ENCODE data around the gene ARL5C.
"Not testable (repeated sequence)": the region's sequence is repeated elsewhere in the genome, so short reads cannot be mapped to it uniquely, and the experiment has no call there.

Gene ARL5C

DNA sequence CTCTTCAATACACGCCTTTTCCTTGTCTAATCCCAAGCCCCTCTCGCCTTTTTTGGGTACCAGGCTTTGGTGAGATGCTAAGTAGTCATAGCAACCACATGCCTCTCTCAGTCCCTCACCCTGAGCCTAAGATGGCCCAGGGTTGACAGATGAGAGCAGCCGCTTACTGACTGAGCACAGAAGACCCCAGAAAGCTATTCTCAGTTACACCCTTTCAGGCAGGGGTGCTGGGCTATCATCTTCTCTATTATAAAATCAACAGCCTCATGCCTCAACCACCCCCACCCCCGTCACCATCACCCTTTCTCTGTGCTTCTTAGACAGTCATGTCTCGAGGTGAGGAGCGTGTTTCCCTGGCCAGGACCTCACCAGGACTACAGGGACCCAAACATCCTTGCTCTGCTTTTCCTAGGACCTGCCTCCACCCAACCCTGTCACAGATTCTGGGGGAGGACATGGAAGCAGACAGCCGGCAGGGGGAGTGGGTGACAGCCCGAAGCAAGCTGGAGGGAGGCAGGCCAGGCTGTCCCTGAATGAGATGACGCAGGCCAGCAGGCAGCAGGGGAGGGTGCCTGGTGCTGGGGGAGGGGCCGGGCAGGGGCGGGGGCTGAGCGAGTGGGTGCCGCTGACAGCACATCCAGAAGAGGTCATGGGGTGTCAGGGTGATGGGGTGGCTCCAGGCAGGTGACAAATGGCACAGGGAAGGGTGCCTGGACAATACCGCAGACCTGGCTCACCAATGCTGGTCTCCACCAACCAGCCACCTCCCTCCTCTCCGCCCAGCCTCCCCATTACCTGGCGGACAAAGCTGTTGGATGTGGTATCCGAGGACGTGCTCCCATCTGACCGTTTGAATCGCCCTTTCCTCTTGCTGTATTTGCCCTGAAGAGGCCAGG lies 28.4 kb upstream of the ARL5C start:
- no peak for DNase-seq (ENCODE audit: low read depth in 2 of 2)

DNA sequence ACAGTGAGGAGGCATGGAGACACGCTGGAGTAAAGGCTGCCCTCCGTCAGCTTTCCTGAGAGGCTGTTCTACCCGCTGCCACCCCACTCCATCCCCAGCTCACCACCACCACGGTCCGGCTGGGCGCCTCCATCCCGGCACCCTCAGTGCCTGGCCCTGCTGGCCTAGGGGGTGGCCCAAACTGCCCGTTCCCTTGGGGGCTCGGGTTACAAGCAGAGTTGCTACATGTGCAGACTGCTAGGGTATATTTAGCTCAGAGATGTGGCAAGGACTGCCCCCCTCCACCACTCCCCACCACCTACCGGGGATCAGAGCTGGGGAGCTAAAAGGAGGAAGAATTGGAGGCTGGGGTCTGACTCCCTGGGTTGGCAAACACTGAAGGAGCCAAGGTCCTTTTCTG lies 27.4 kb upstream of the ARL5C start:
- DNase-seq (ENCODE audit: low read depth in 2 of 2): no peak

DNA sequence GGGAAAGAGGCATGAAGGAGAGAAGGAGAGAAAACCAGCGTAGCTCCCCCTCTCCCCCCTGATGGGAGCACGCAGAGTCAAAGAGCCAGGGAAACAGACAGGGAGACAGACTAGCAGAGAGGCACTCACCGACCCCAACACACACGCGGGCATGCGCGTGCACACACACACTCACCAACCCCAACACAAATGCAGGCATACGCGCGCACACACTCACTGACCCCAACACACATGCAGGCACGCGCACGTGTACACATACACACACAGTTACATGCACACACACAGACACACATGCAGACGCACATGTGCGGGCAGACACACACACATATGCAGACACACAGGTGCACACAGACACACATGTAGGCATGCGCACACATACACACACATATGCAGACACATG lies 26.9 kb upstream of the ARL5C start:
- DNase-seq (ENCODE audit: low read depth in 2 of 2): no peak

DNA sequence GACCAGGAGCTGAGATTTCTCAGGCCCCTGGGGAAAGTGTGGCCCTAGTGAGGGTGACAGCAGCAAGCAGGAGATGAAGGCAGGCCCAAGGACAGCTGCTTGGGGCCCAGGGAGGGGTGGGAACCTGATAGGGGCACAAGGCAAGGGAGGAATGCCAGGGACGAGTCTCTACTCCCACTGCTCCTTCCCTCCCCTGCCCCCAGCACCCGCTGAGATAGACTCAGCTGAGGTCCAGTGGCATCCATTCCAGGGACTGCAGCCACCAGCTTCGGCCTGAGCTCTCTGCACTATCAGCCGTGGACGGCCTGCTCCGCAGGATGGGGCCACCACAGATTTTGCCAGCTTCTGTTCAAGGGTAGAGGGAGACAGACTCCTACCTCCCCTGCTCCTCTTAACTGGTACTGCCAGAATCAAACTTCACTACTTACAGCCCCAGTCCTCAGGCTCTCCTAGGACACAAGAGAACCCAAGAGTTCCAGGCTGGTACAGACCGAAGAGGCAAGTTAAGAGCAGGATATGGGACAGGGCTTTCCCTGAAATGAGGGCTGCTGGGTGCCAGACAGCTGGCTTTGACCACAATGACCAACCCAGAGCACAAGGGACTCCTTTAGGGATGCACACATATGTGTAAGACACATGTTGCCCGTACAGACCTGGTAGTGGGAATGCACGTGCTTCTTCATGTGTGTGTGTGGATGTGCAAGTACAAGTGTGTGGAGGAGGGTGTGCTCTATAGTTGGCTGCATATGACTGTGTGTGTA lies 26.0 kb upstream of the ARL5C start:
- no peak for DNase-seq (ENCODE audit: low read depth in 2 of 2)

DNA sequence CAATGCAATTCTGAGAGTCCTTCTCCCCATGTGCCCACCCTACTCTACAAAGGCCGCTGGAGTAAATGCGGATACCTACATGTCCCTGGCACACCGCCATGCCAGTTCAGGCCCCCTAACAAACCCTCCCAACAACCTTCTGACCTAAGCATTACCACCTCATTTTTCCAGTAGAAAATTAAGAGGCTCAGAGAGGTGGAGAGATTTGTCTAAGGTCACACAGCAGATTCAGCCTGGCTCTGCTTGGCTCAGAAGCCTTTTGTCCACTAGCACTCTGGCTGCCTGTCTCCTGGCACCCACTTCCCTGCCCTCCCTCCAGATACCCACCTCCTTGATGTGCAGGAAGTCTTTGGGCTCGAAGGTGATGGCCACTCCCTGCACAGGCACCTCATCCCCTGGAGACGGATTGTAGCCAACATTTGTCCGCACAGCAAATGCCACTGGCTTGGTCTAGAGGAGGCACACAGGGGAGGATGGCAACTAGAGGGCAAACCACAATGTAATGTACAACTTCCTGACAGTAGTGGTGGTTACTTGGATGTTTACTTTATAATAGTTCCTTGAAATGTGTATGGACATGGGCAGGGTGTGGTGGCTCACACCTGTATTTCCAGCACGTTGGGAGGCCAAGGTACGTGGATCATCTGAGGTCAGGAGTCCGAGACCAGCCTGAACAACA lies 21.3 kb upstream of the ARL5C start:
- DNase-seq (ENCODE audit: low read depth in 2 of 2): no peak

DNA sequence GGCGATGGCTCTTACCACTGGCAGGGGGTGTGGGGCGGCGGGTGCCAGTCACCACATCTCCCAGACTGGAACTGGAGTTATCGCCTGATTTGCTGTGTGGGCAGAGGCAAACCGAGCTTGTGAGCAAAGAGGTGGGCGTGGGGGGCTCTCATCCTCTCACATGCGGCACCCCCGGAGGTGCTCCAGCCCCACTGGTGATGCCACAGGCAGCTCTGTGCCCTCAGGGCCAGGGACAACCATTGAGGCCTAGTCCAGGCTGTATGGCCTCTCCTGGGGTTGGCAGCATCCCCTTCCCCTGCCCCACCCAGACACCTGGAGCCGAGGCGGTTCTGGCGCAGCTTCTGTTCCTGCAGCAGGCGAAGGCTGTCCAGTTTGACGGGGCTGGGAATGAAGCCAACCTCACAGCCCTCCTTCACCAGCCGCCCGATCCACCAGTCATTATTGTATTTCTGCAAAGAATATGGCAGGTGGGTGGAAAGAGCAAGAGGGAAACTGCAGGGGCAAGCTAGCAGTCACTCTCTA lies 20.6 kb upstream of the ARL5C start:
- DNase-seq (ENCODE audit: low read depth in 2 of 2): no peak

DNA sequence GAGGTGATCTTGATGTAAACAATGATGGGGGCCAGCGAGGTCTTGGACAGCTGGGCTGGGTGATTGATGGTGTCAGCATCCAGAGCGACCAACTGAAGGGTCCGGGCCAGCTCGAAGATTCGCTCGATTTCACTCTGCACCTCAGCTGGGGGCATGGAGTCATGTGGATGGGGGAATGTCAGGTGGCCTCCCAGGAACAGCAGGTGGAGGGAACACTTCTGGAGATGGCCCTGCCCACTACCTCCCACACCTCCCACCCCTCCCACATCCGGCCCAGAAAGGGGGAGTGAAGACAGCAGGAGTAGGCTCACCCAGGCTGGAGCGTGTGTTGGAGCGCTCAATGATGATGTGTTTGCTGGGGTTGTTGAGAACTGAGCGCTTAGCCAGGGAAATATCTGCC lies 17.8 kb upstream of the ARL5C start:
- no peak for DNase-seq (ENCODE audit: low read depth in 2 of 2)

DNA sequence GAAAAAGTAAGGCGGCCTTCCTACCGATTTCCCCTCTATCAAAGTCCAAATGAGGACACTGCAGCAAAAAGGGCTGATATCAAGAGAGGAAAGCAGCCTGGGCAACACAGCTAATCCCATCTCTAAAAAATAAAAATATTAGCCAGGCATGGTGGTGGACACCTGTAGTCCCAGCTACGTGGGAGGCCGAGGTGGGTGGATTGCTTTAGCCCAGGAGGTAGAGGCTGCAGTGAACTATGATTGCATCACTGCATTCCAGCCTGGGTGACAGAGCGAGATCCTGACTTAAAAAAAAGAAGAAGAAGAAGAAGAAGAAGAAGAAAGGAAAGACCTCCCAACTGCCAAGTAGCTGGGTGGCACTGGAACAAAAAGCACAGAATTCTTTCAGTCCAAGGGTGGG lies 17.1 kb upstream of the ARL5C start:
- DNase-seq (ENCODE audit: low read depth in 2 of 2): no peak

DNA sequence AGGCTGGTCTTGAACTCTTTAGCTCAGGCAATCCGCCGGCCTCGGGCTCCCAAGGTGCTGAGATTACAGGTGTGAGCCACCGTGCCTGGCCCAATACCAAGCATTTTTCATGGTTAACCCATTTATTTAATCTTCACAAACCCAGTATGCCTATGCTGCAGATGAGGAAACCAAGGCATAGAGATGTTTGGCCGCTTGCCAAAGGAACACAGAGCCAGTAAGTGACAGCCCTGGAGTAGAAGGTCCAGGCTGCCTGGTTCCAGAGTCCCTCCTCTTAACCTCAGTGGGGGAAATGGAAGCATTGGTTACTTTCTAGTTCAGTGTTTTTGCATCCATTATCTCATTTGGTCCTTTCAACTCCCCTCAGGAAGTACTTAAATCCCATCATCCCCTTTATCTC lies 15.3 kb upstream of the ARL5C start:
- no peak for DNase-seq (ENCODE audit: low read depth in 2 of 2)

DNA sequence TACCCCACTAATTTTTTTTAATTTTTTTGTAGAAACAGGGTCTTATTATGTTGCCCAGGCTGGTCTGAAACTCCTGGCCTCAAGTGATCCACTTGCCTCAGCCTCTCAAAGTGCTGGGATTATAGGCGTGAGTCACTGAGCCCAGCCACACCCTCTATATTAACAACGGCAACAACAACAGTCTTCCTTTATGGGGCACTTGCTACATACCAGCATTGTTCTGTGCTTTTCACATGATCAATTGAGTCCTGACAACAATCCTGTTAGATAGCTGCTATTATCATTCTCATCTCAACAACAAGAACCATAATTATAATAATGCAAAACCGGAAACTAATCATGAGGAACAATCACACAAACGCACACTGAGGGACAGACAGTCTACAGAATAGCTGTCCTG lies 12.6 kb upstream of the ARL5C start:
- no peak for DNase-seq (ENCODE audit: low read depth in 2 of 2)

DNA sequence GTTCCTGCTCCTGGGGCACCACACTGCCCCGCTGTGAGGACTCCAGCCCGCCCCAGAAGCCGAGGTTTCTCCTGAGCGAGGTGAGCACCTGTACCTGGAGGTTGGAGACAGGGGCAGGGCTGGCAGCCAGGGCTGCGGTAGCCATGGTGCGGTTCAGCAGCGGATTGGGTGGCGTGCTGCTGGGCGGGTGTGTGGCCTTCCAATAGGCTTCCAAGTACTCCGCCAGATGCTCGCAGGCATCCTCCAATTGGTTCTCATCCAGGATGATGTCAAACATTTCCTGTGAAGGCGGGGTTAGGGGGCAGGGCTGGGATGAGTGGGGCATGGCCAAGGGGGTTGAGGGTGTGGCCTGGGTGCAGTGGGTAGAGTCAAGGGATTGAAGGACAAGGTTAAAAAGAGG lies 11.3 kb upstream of the ARL5C start:
- DNase-seq (ENCODE audit: low read depth in 2 of 2): no peak

DNA sequence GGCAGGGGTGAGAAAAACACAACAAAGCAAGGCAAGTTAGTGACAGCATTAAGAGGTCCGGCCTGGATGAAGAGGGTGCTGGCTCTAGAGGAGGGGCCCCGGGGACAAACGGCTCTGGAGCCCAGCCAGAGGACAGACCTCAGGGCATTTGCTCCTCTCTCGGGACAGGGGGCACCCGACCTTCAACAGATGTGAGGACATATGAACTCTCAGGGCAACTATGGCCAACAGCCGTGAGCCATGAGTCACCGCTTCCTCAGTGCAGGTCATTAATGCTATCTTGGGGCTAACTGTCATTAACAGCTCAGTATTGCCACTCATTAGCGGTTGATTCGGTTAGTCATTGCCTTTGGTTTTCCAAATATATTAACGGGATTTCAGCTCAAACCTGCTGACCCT lies 9.7 kb upstream of the ARL5C start:
- no peak for DNase-seq (ENCODE audit: low read depth in 2 of 2)

DNA sequence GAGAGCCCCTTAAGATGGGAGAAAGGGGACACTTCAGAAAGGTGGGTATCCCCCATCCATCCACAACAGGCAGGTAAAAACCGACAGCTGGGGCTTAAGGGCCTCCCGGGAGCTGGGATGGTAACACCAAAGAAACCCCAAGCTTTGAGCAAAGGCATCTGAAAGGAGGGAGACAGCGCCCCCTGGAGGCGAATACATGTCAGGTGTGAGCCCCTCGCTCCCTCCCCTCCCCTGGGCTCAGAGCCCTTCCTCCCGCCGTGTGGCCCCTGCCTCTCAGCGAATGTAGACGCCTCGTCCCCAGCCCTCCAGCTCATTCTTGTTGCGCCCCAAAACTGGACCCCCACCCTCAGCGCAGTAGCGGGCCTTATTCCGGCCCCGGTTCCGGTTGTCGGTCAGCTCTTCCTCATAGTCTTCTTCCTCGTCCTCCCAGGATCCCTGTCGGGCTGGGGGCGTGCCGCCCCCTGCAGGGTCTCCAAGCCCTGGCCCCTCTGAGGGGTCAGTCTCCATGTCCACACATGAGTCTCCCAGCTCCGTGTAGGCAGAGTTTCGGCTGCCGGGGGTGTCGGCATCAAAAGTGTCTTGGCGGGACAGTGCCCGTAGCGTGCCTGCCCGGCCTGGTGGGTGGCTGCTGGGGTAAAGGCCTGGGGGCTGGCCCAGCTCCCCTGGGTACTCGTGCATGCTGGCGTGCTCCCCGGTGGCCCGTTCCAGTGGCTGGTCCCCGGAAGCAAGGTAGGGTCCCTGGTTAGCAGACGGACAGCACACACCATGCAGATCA lies 9.1 kb upstream of the ARL5C start:
- DNase-seq (ENCODE audit: low read depth in 2 of 2): peak in 1 of 2 donors; percentile 54

DNA sequence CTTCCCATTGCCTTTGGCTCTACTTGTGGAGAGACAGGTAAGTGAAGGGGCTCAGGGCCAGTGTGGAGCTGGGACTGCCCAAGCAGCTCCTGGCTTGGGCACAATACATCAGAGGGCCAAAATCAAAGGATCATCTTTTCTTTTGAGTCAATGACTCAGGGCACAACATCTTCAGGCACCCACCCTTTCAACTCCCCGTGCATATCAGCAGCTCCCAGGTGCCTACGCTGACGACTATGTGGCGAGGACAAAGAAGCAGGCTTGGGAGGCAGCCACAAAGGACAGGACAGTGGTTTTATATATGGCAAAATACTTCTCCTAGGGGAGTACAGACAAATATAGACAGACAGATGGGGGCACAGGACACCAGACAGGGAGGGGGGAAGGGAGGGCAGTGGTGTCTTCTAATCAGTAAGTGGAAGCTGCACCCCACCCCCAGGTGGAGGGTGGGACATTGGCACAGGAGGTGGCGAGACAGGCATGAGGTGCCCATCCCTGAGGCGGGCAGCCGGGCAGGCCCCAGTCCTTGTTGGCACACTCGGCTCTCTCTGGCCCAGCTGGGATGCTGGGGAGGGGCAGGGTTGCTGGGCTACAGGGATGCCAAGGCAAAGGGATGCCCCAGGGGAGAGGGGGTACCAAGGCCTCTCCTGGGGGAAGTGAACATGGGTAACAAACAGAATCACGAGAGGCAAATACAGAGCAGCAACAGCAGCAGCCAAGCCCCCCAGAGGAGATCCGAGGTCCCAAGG lies 7.7 kb upstream of the ARL5C start:
- DNase-seq (ENCODE audit: low read depth in 2 of 2): no peak

DNA sequence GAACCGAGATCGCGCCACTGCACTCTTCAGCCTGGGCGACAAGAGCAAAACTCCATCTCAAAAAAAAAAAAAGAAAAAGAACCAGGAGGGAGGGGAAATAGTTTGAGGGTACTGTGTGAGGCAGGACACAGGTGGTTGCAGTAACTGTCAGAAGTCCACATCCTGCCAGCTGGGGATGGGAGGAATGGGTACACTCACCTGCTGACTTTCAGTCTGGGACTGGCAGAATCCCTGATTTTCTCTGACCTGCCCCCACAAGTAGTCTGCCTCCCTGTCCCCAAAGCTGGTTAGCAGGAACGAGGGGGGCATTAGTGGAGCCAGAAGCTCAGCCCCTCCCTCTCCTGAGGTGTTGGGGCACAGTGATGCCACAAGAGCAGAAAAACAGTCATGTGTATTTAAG lies 7.1 kb upstream of the ARL5C start:
- no peak for DNase-seq (ENCODE audit: low read depth in 2 of 2)

DNA sequence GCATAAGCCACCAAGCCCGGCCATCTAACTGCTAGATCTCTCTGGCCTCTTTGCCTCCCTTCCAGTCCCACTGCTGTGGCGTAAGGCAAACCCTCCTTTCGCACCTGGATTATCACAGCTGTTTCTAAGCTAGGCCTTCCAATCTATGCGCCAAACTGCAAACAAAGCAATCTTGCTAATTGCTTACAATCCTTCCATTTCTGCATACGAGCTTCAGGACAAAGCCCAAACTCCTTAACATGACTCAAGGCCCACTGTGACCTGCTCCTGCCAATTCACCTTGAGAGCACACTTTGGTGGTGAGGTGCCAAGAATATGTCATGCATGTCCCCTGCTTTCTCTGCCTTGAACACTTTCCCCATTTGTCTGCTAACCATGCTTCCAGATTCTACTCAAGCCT lies 6.0 kb upstream of the ARL5C start:
- no peak for DNase-seq (ENCODE audit: low read depth in 2 of 2)

DNA sequence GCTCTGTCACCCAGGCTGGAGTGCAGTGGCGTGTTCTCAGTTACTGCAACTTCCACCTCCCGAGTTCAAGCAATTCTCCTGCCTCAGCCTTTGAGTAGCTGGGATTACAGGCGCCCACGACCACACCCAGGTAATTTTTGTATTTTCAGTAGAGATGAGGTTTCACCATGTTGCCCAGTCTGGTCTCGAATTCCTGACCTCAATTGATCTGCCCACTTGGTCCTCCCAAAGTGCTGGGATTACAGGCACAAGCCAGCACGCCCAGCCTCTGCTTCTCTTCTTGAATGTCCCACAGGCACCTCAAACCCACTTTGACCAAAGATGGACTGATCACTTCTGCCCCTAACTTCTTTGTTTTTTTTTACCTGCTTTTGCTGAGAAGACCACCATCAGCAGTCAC lies 4.6 kb upstream of the ARL5C start:
- no peak for DNase-seq (ENCODE audit: low read depth in 2 of 2)

DNA sequence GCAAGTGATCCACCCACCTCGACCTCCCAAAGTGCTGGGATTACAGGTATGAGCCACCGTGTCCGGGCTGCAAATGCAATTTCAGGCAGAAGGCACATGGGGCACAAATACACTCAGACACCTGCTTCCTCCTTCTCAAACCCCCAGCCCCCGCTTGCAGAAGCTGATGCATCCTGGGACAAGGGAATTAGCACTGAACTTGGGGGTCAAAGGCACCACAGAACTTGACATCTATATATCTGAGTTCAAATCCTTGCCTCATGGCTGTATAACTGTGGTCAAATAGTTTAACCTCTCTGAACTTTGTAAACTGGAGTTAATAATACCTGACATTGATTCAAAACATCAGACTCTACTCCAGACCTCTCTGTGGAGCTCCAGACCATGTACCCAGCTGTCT lies 4.1 kb upstream of the ARL5C start:
- no peak for DNase-seq (ENCODE audit: low read depth in 2 of 2)

DNA sequence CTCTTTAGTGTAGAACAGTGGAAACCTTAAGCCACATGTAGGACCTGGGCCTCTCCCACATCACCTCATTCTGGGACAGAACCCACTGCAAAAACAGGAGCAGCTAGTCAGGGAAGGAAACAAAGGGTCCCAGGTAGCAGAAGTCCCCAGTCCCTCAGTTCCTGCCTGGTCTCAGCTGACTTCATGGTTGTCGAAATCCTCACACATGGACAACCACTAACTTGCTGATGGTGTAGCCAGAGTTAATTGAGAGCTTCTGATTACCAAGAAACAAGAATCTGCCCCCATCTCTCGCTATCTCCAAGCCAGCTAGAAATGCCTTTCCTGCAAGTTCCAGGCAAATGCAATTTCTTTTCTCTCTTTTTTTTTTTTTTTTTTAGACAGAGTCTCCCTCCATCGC lies 3.6 kb upstream of the ARL5C start:
- DNase-seq (ENCODE audit: low read depth in 2 of 2): no peak

DNA sequence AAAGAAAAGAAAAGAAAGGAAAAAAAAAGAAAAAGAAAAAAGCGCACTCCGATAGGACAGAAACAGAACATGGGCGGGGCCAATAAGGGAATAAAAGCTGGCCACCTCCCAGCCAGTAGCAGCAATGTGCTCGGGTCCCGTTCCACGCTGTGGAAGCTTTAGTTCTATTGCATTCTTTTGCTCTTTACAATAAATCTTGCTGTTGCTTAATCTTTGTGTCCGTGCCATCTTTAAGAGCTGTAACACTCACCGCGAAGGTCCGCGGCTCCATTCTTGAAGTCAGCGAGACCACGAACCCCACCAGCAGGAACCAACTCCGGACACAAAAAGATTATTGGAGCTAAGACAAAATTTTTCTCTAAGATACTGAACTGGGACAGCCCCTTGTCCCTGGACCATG lies 3.1 kb upstream of the ARL5C start:
- DNase-seq (ENCODE audit: low read depth in 2 of 2): no peak

DNA sequence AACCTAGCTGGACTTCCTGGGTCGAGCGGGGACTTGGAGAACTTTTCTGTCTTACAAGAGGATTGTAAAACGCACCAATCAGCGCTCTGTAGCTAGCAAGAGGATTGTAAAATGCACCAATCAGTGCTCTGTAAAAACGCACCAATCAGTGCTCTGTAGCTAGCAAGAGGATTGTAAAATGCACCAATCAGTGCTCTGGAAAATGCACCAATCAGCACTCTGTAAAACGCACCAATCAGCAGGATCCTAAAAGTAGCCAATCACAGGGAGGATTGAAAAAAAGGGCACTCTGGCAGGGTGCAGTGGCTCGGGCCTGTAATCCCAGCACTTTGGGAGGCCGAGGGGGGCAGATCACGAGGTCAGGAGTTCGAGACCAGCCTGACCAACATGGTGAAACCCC lies 2.5 kb upstream of the ARL5C start:
- not testable (repeated sequence) for DNase-seq (ENCODE audit: low read depth in 2 of 2)

All from stimulated activated CD8-positive, alpha-beta memory T cell treated with anti-CD3 and anti-CD28 coated beads, Interleukin-15, amount 100 ng/mL, for 4 hours (primary cell).